ENCODE data around the gene GPR176.
A peak's percentile ranks its signal among the peaks of the same experiment; 100 is the strongest.

The GPR176 gene

DNA sequence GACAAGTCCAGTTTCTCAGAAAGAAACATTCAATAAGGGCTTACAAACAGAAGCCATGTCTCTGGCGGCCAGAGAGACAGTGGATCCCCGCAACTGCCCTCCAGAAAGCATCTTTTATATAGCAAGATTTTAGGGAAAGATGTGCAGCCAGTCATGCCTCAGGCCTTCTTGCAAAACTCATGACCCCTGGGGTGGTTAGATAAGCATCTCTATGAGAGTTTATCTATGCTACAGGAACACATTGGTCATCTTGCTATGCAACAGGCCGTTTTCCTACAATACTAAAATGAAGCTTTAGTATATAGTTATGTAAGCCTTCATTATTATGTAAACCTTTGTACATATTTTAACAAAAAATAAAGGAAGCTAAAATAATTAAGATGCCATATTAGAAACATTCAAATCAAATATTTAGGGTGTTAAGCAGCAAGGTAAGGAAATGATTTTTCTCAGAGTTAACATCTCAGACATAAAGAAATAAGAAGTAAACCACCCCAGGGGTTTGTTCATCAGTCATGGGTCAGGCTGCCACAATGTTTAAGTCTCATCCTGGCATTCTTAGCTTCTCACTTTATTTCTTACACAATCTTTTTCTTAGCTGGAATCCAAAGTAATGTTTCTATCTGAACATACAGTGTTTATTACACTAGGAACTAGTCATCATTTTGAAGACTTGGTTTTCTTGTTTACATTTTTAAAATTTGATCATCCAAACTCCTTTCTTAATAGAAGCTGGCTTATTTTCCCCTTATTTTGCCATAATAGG is 131.1 kb downstream of the GPR176 start:
- TF ChIP-seq POLR2A (IDR thresholded peaks at IDR 0.05; ENCODE audit: low read depth, low read length) = no peak
- FAIRE-seq (no peak), DNase-seq (ENCODE audit: insufficient read length, low spot score) (no peak)

DNA sequence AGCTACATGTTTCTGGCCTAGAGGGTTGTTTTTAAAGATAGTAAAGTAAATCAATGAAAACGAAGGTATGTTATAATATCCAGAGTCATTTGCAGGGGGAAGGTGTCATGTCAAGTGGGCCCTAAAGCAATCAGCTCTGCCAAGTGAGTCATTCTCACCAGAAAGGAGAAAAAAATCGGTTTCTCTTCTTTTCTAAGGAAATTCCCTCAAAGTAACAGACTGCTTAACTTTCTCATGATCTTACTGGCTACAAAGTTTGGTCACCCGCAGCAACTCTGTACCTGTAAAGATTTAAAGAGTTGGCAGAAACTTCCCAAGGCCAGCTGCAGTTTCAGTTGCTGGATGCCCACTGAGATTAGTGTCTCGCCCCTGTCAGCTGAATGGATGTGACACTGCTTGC is 132.0 kb downstream of the GPR176 start:
- DNase-seq (ENCODE audit: insufficient read length, low spot score) (no peak), FAIRE-seq (no peak)
- TF ChIP-seq POLR2A (IDR thresholded peaks at IDR 0.05; ENCODE audit: low read depth, low read length) = no peak

DNA sequence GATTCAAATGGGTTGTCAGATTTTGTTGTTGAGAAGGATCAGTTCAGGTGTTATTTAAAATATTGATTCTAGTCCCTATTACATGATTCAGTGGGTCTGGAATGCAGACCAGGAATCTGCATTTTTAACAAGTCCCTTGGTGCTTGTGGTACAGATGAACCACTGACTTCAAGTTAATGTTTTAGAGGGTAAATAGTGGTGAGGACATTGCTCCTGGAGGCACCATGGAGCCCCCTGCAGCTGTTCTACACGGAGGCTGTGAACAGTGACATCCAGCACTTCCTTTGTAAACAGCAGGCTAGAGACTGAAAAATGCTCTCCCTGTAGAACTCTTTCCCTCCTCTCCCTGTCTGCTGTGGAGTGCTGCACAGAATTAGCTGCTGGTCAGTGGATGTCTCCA is 132.6 kb downstream of the GPR176 start:
- no peak for TF ChIP-seq POLR2A (IDR thresholded peaks at IDR 0.05; ENCODE audit: low read depth, low read length)
- no peak for FAIRE-seq
- no peak for DNase-seq (ENCODE audit: insufficient read length, low spot score)

DNA sequence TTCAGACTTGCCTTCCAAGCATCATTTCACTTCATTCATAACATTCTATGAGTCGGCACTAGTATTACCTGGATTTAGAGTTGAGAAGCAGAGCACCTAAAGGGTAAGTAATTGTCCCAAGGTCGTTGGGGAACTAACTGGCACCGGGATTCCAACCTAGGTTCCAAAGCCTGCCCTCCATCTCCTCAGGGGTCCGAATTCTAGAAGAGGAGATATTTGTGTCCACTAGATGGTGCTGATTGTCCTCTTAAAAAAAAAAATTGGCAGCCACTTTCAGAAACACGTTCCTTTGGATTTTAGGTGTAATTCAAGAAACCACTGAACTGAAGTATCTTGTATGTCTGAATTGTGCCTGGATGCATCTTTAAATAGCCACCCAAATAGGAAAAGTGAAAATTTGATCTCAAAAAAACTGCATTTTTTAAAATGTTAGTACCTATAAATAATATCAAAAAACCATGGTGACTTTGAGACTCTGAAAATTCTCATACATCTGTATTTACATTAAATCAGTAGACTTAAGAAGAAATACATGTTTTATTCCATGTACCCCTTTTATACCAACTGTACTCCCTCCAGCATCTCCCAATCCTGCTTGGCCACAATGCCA is 133.5 kb downstream of the GPR176 start:
- peak; percentile 43 for FAIRE-seq
- DNase-seq (ENCODE audit: insufficient read length, low spot score) = no peak
- no peak for TF ChIP-seq POLR2A (IDR thresholded peaks at IDR 0.05; ENCODE audit: low read depth, low read length)

DNA sequence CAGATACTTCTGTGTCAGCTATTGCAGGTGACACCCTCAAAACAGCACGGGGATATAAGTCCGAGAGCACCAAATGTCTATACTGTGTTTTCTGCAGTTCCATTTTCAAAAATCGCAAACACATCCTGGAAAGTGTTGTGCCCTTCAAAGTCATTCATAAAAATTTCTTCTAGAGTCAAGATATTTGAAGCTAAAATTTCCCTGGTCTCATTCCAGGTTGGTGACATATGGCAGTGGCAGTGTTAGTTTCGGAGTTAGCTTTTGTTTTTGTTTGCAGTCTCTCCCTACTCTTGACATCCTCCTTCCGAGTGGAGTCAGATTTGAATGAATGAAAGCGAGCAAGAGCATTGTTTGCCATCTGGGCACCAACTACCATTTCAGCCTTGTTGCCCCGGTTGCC is 134.2 kb downstream of the GPR176 start:
- FAIRE-seq (no peak), DNase-seq (ENCODE audit: insufficient read length, low spot score) (no peak)
- no peak for TF ChIP-seq POLR2A (IDR thresholded peaks at IDR 0.05; ENCODE audit: low read depth, low read length)

DNA sequence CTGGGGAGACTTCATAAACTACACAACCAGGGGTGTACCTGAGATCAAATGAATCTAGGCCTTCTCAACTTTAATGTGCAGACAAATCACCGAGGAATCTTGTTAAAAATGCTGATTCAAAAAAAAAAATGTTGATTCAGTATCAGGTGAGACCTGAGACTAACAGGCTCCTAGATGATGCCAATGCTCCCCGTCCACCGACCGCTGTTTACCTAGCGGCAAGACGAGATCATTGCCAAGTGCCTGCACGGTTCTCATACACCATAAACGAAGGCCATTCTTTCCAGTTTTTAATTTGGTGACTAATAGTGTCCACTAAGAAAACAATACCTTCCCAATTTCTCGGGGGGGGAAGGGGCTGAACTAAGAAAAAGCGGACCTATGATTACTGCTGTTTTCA is 134.9 kb downstream of the GPR176 start:
- no peak for TF ChIP-seq POLR2A (IDR thresholded peaks at IDR 0.05; ENCODE audit: low read depth, low read length)
- FAIRE-seq (no peak), DNase-seq (ENCODE audit: insufficient read length, low spot score) (no peak)

DNA sequence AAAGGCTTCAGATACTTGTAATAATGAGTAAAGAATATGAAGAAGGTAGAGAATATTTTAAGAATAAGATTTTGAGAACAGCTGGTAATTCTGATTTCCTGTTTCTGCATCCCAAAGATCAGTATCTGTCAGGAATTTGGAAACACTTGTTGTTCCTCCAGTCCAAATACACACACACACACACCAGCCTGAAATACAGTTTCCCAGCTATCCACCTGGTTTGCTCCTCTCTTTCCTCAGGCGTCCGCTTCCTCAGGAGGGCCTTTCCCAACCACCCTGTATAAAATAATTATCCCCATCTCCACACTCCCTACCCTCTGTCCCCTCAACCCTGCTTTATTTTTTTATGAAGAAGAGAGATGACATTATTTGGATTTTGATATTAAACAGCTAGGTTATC is 135.4 kb downstream of the GPR176 start:
- FAIRE-seq (no peak), DNase-seq (ENCODE audit: insufficient read length, low spot score) (no peak)
- no peak for TF ChIP-seq POLR2A (IDR thresholded peaks at IDR 0.05; ENCODE audit: low read depth, low read length)

DNA sequence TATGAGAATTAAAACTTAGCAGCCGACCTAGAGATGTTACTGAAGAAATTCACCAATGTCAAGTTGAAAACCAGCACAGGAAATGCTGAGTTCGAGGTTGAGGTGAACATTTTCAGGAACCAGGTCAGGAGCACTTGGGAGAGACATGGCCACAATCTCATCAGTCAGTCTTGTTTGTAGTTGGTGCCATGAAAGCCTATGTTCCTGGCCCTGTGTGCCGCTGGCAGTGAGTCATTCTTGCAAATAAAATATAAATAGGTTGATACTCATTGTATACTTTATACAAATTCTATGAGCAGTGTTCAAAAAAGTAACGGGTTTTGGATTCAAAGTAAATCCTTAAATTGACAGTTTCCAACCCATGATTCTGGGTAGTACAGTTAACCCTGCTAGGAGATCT is 135.9 kb downstream of the GPR176 start:
- DNase-seq (ENCODE audit: insufficient read length, low spot score) (no peak), FAIRE-seq (no peak)
- TF ChIP-seq POLR2A (IDR thresholded peaks at IDR 0.05; ENCODE audit: low read depth, low read length) = no peak

DNA sequence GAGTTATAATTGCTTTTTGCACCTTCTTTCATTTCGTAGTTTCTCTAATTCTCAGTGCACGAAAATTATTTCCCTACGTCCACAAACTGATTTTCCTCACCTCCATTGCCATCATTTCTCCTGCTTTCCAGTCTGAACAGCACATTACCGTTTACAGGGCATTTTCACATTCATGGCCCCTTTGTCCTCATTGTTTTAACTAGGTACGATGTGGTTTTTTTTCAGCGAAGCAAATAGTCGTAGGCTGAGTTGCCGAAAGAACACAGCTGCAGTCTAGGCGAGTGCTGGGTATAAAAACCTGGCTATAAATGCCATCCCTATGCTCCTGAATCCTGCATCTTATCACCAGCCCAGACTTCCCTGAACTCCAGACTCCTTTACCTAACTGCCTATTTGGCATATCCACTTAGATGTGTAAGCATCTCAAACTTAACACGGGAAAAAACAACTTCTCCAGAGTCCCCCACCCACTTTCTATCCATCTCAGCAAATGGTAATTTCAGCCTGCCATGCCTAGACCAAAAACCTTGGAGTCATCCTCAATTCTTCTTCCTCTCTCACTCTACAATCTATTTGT is 136.7 kb downstream of the GPR176 start:
- TF ChIP-seq POLR2A (IDR thresholded peaks at IDR 0.05; ENCODE audit: low read depth, low read length) = no peak
- FAIRE-seq (no peak), DNase-seq (ENCODE audit: insufficient read length, low spot score) (no peak)

DNA sequence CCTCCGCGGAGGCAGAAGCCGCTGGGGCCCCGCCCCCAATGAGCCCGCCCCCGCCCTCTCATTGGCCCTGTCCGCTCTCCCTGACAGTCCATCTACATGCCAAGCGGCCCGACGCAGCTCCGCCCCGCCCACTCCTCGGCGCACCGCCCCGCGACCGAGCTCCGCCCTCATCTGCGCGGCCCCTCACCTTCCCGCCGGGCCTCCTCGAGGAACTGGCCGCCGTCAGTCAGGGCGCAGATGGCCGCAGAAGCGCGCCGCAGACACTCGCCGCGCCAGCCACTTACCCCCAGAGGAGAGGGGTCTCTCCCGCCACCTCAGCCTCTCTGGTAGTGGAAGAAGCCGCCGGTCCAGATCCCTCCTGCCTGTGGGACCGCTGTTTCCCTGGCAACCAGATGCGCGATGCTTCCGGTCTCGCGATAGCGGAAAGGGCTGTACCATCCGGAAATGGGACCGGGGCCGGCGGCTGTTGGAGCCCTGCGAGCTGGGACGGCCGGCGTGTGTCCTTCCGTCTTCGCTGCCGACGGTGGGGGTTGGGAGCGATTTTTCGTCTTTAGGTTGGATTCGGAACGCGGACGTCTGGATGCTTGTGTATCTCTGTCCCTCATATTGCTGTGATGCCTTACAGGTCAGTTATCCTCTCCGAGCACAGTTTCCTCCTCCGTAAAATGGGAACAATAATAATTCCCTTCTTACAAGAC is 137.5 kb downstream of the GPR176 start, which contains the start of gene FSIP1:
TSS of gene FSIP1 (minus strand) at position 401 of the 698 bp plus-strand sequence. CDS start 6,317 bp downstream, outside the sequence.
- peak; percentile 64 for TF ChIP-seq POLR2A (IDR thresholded peaks at IDR 0.05; ENCODE audit: low read depth, low read length)
- DNase-seq (ENCODE audit: insufficient read length, low spot score) (peak; percentile 88), FAIRE-seq (peak; percentile 80)

DNA sequence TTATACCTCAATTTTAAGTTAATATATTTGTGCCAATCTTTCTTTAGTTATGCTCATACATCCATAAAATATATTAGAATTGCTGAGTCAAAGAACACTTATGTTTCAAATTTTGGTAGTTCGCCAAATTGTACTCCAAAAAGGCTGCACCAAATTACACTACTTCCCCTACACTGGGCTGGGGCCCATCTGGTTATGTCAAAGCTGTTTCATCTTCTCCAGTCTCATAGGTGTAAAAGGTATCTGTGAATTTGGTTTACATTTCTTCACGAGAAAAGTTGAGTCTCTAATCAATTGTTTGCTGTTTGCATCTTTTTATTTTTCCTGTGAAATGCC is 138.1 kb downstream of the GPR176 start:
- no peak for DNase-seq (ENCODE audit: insufficient read length, low spot score)
- FAIRE-seq = no peak

DNA sequence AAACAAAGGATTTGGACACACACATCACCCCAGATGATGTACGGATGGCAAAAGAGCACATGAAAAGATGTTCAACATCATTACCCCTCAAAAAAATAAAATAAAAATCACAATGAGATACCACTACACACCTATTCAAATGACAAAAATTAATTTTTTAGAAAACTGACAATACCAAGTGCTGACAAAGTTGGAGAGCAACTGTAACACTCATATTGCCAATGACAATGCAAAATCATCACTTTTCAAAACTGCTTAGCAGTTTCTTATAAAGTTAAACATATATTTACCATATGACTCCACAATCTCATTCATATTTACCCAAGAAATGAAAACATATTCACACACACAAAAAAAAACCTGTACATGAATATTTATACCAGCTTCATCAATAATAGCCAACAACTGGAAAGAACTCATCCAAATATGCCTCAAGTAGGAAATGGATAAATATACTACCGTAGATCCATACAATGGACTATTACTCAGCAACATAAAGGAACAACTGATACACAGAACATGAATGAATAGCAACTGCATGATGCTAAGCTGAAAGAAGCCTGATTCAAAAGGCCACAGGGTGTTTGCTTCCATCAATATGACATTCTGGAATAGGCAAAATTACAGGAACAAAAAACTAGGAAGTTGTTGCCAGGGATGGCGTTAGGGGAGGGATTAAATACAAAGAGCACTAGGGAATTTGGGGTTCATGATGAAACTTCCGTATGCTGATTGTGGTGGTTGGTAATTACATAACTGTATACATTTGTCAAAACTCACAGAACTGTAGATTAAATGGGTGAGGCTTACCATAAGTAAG is 138.7 kb downstream of the GPR176 start:
- FAIRE-seq (peak; percentile 20), DNase-seq (ENCODE audit: insufficient read length, low spot score) (no peak)
- TF ChIP-seq POLR2A (IDR thresholded peaks at IDR 0.05; ENCODE audit: low read depth, low read length) = no peak

More for the DNA sequence above, 138.1 kb downstream of the GPR176 start:
- TF ChIP-seq POLR2A (IDR thresholded peaks at IDR 0.05; ENCODE audit: low read depth, low read length) = no peak

DNA sequence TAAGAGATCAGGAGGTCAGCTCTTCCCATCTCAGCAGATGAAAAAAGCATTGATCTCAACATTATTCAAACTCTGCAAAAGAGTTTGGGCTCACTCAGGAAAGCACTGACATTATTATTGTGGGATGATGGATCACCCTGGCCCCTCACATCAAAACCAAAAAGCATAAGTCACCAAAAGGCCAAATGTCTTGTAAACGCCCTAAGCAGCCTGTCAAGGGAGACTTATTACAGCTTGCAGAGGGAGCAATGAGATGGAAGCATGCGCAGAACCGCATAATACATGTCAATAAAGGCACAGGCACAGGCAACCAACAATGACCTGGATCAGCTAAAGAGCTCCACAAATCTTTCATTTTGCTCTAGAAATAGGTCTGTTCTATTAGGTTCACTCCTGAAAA is 142.0 kb downstream of the GPR176 start:
- TF ChIP-seq POLR2A (IDR thresholded peaks at IDR 0.05; ENCODE audit: low read depth, low read length) = no peak
- FAIRE-seq (no peak), DNase-seq (ENCODE audit: insufficient read length, low spot score) (no peak)
